ENCODE measurements around the gene NEUROD1.

- TF ChIP-seq CTCF (IDR thresholded peaks at IDR 0.05; ENCODE audit: low read depth, low read length) (no peak), EZH2phosphoT487 (IDR thresholded peaks at IDR 0.05; ENCODE audit: low read depth) (no peak)
Observed at GRCh38 chr2:181680937-181681811, 857 bp upstream of the NEUROD1 start.
